Head of caudate nucleus (tissue), 42 donors: ENCODE measurements around the gene SPSB1.

Source experiments
- DNase-seq, 42 donors: peaks; one replicate each; pipeline versions ENCODE4 v3.0.0 to v3.0.0-alpha.2; 2020 to 2021; ENCODE audit warnings: mixed read lengths in 7 of 42
- intact Hi-C: fragments of 100-400 bp; cut with DNase I; formaldehyde crosslinking; loops from one replicate; pipeline ENCODE4 v1.15.0; 2022

SPSB1 gene

GRCh38 chr1:9349331-9349851, 56.7 kb downstream of the SPSB1 start:
- DNase-seq, result no peak
- intact Hi-C loops, result no loop called here

- no peak for DNase-seq
- intact Hi-C loops, result no loop called here
These were observed 57.6 kb downstream of the SPSB1 start for GRCh38 chr1:9350013-9350908.

GRCh38 chr1:9350960-9351359, 58.3 kb downstream of the SPSB1 start:
- intact Hi-C loops, result no loop called here
- no peak for DNase-seq

- intact Hi-C loops, result no loop called here
- DNase-seq, result no peak
These were observed 59.1 kb downstream of the SPSB1 start for GRCh38 chr1:9351654-9352271.

GRCh38 chr1:9352377-9353134, 59.9 kb downstream of the SPSB1 start:
- DNase-seq, result peak in 33 of 42 donors; percentile 26 to 78 (median 44)
- intact Hi-C loops, result no loop called here

GRCh38 chr1:9355503-9355902, 62.8 kb downstream of the SPSB1 start:
- DNase-seq, result no peak
- intact Hi-C loops, result no loop called here

GRCh38 chr1:9356021-9356420, 63.3 kb downstream of the SPSB1 start:
- no peak for DNase-seq
- intact Hi-C loops, result no loop called here

- intact Hi-C loops, result no loop called here
- no peak for DNase-seq
These were observed 64.3 kb downstream of the SPSB1 start for GRCh38 chr1:9356829-9357466.

GRCh38 chr1:9357958-9358357, 65.3 kb downstream of the SPSB1 start:
- intact Hi-C loops, result no loop called here
- DNase-seq, result peak in 2 of 42 donors; percentile 30 to 38

GRCh38 chr1:9360371-9361064, 67.8 kb downstream of the SPSB1 start:
- intact Hi-C loops, result no loop called here
- no peak for DNase-seq

- DNase-seq, result no peak
- intact Hi-C loops, result no loop called here
These were observed 69.1 kb downstream of the SPSB1 start for GRCh38 chr1:9361630-9362260.

GRCh38 chr1:9362488-9362887, 69.8 kb downstream of the SPSB1 start:
- peak in 9 of 42 donors; percentile 16 to 67 (median 40) for DNase-seq
- intact Hi-C loops, result no loop called here

GRCh38 chr1:9363061-9363471, 70.4 kb downstream of the SPSB1 start:
- intact Hi-C loops, result no loop called here
- DNase-seq, result peak in 39 of 42 donors; percentile 40 to 91 (median 72)

GRCh38 chr1:9366298-9366697, 73.6 kb downstream of the SPSB1 start:
- intact Hi-C loops, result no loop called here
- DNase-seq, result no peak

GRCh38 chr1:9366943-9367780, 74.5 kb downstream of the SPSB1 start:
- intact Hi-C loops, result no loop called here
- DNase-seq, result no peak

GRCh38 chr1:9367806-9368205, 75.1 kb downstream of the SPSB1 start:
- DNase-seq, result no peak

GRCh38 chr1:9368356-9368755, 75.7 kb downstream of the SPSB1 start:
- no peak for DNase-seq
- intact Hi-C loops, result no loop called here

More at GRCh38 chr1:9367806-9368205, 75.1 kb downstream of the SPSB1 start:
- intact Hi-C loops, result no loop called here
